OCI-LY1 (cell line): ENCODE results near the gene DCDC2.
A peak's percentile ranks its signal among the peaks of the same experiment; 100 is the strongest.

Experiments
- H2AFZ ChIP-seq: fragments of 200-600 bp; sonication (generic), shearing (Covaris generic); 2 replicates; pipeline ENCODE4 v1.6.0; 2014; ENCODE audit warnings: antibody characterized with exemption, mild to moderate bottlenecking, low read length
- H3F3A ChIP-seq: fragments of 200-600 bp; sonication (generic), shearing (Covaris generic); 2 replicates; pipeline ENCODE4 v1.6.0; 2014; ENCODE audit warnings: mild to moderate bottlenecking, antibody characterized with exemption, low read length, moderate library complexity; ENCODE audit not compliant: insufficient read depth
- H3K27ac ChIP-seq: fragments of 200-600 bp; sonication (generic); 2 replicates; pipeline ENCODE4 v1.5.1; 2014; ENCODE audit warnings: low read length, mixed run types, mild to moderate bottlenecking, low read depth; ENCODE audit not compliant: poor library complexity, severe bottlenecking
- H3K27me3 ChIP-seq: fragments of 200-600 bp; sonication (generic); 2 replicates; pipeline ENCODE4 v1.6.0; 2014; ENCODE audit warnings: antibody characterized with exemption, mild to moderate bottlenecking, low read length, moderate library complexity; ENCODE audit not compliant: insufficient read depth
- H3K36me3 ChIP-seq: fragments of 200-600 bp; sonication (generic); 2 replicates; pipeline ENCODE4 v1.6.1; 2014; ENCODE audit warnings: mild to moderate bottlenecking, antibody characterized with exemption, low read length, moderate library complexity, mixed read lengths; ENCODE audit not compliant: insufficient read depth
- H3K4me1 ChIP-seq: fragments of 200-600 bp; sonication (generic); 2 replicates; pipeline ENCODE4 v1.5.1; 2014; ENCODE audit warnings: mild to moderate bottlenecking, low read length, moderate library complexity; ENCODE audit not compliant: insufficient read depth, severe bottlenecking
- H3K4me2 ChIP-seq: fragments of 200-600 bp; sonication (generic), shearing (Covaris generic); 2 replicates; pipeline ENCODE4 v1.6.1; 2014; ENCODE audit warnings: low read length
- H3K4me3 ChIP-seq: fragments of 200-600 bp; sonication (generic); 2 replicates; pipeline ENCODE4 v1.5.1; 2014; ENCODE audit warnings: low read length, low read depth, mild to moderate bottlenecking, mixed read lengths; ENCODE audit not compliant: poor library complexity, severe bottlenecking
- H3K79me2 ChIP-seq: fragments of 200-600 bp; shearing (Covaris generic); 2 replicates; pipeline ENCODE4 v1.6.1; 2016; ENCODE audit warnings: mixed run types, low read length, mixed read lengths; ENCODE audit not compliant: insufficient read depth
- H3K9ac ChIP-seq: fragments of 200-600 bp; sonication (generic), shearing (Covaris generic); 2 replicates; pipeline ENCODE4 v1.6.1; 2014; ENCODE audit warnings: mild to moderate bottlenecking, low read length, mixed read lengths
- H3K9me2 ChIP-seq: fragments of 200-600 bp; sonication (generic), shearing (Covaris generic); 2 replicates; pipeline ENCODE4 v1.6.1; 2014; ENCODE audit warnings: low read depth, mild to moderate bottlenecking, low read length, mixed read lengths
- H3K9me3 ChIP-seq: fragments of 200-600 bp; shearing (Covaris generic); 2 replicates; pipeline ENCODE4 v1.6.1; 2014; ENCODE audit warnings: low read length, mixed read lengths
- H4K20me1 ChIP-seq: fragments of 200-600 bp; sonication (generic), shearing (Covaris generic); 2 replicates; pipeline ENCODE4 v1.6.0; 2016; ENCODE audit warnings: mild to moderate bottlenecking, low read length; ENCODE audit not compliant: insufficient read depth
- EZH2 ChIP-seq: fragments of 200-600 bp; sonication (generic), shearing (Covaris generic); IDR thresholded peaks from 2 replicates; pipeline ENCODE4 v1.8.0; 2017; ENCODE audit warnings: borderline replicate concordance, mixed run types, mild to moderate bottlenecking, antibody characterized with exemption, low read length, moderate library complexity, mixed read lengths
- TF ChIP-seq, protein P1 (sequence below): fragments of 200-600 bp; sonication (generic), shearing (Covaris generic); IDR thresholded peaks from 2 replicates; pipeline ENCODE4 v1.5.1; 2017; ENCODE audit warnings: mild to moderate bottlenecking, antibody characterized with exemption, low read length, moderate library complexity, mixed read lengths

DCDC2 gene

GRCh38 chr6:24359640-24360454 lies 2.0 kb upstream of the DCDC2 start:
- no peaks in the 10 kb centered on the region for H4K20me1 ChIP-seq
- no peak for TF ChIP-seq EZH2
- TF ChIP-seq, protein P1, sequence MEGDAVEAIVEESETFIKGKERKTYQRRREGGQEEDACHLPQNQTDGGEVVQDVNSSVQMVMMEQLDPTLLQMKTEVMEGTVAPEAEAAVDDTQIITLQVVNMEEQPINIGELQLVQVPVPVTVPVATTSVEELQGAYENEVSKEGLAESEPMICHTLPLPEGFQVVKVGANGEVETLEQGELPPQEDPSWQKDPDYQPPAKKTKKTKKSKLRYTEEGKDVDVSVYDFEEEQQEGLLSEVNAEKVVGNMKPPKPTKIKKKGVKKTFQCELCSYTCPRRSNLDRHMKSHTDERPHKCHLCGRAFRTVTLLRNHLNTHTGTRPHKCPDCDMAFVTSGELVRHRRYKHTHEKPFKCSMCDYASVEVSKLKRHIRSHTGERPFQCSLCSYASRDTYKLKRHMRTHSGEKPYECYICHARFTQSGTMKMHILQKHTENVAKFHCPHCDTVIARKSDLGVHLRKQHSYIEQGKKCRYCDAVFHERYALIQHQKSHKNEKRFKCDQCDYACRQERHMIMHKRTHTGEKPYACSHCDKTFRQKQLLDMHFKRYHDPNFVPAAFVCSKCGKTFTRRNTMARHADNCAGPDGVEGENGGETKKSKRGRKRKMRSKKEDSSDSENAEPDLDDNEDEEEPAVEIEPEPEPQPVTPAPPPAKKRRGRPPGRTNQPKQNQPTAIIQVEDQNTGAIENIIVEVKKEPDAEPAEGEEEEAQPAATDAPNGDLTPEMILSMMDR: peak; percentile 96
- H3K27ac ChIP-seq: peak overlapping the region; percentile 24
- H3K9ac ChIP-seq: peak overlapping the region; percentile 44; the same call in 1 of the 2 replicates
- H2AFZ ChIP-seq: peak overlapping the region; percentile 21
- no peaks in the 10 kb centered on the region for H3K36me3 ChIP-seq
- H3K9me2 ChIP-seq: no peaks in the 10 kb centered on the region
- peaks cover 10% of the 10 kb centered on the region for H3K4me1 ChIP-seq
- no peaks in the 10 kb centered on the region for H3K79me2 ChIP-seq
- peak overlapping the region; percentile 55 for H3K4me3 ChIP-seq
- H3K4me2 ChIP-seq: peak overlapping the region; percentile 65
- H3K27me3 ChIP-seq: no peaks in the 10 kb centered on the region
- H3F3A ChIP-seq: no peaks in the 10 kb centered on the region; the same call in 1 of the 2 replicates
- no peaks in the 10 kb centered on the region for H3K9me3 ChIP-seq

DNA sequence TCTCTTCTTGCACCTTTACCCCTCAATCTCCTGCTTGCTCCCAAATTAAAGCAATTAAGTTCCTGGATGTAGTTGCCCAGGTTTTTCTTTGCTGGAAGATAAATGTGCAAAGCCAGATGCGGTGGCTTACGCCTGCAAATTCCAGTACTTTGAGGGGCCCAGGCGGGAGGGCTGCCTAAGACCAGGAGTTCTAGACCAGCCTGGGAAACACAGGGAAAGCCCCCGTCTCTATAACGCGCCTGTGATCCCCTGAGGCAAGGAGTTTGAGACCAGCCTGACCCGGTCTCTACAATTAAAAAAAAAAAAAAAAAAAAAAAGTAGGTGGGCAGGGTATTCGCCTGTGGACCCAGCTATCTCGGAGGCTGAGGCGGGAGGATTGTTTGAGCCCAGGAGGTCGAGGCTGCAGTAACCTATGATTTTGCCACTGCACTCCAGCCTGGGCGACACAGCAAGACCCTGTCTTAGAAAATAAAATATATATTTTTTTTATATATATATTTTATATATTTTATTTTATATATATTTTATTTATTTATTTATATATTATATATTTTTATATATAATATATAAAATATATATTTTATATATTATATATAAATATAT lies 461 bp upstream of the DCDC2 start:
- Histone ChIP-seq H2AFZ (no peak overlapping the region), H3K79me2 (no peaks in the 10 kb centered on the region), H3K27me3 (no peaks in the 10 kb centered on the region), H3K4me1 (peaks cover 10% of the 10 kb centered on the region), H3K9me3 (no peaks in the 10 kb centered on the region), H4K20me1 (no peaks in the 10 kb centered on the region), H3K36me3 (no peaks in the 10 kb centered on the region), H3K9ac (no peak overlapping the region), H3K9me2 (no peaks in the 10 kb centered on the region), H3K27ac (no peak overlapping the region), H3F3A (no peaks in the 10 kb centered on the region; the same call in 1 of the 2 replicates), H3K4me2 (no peak overlapping the region), H3K4me3 (no peak overlapping the region)
- no peak for TF ChIP-seq EZH2
- TF ChIP-seq, protein P1: no peak

- H3K79me2 ChIP-seq: no peaks in the 10 kb centered on the region
- H3K9ac ChIP-seq: no peak overlapping the region
- TF ChIP-seq, protein P1: no peak
- no peak for TF ChIP-seq EZH2
- no peaks in the 10 kb centered on the region for H3K9me2 ChIP-seq
- H3K36me3 ChIP-seq: no peaks in the 10 kb centered on the region
- H3K9me3 ChIP-seq: no peaks in the 10 kb centered on the region
- H3K4me2 ChIP-seq: no peak overlapping the region
- H3F3A ChIP-seq: no peaks in the 10 kb centered on the region
- H3K27me3 ChIP-seq: no peaks in the 10 kb centered on the region
- no peaks in the 10 kb centered on the region for H4K20me1 ChIP-seq
- no peak overlapping the region for H3K27ac ChIP-seq
- H2AFZ ChIP-seq: no peak overlapping the region
- no peak overlapping the region for H3K4me3 ChIP-seq
- H3K4me1 ChIP-seq: peaks cover 10% of the 10 kb centered on the region
Measured at GRCh38 chr6:24356310-24356973, 1.4 kb downstream of the DCDC2 start.
